HepG2 (cell line): ENCODE results near the gene ITPRIP. TPM values are rescaled to one million over a fixed set of nuclear protein-coding genes. Genes with fewer than 3 reads are reported as not detected.

ENCODE experiments used
- ATAC-seq: fragments of 200-7000 bp; cut with Tn5 transposase; 3 replicates; pipeline ENCODE4 v1.9.1; 2020; ENCODE audit warnings: mild to moderate bottlenecking, moderate library complexity
- BruUV-seq: library from RNA; stranded (reverse); fragments of 400-500 nt; replicated peaks from 2 replicates; lab custom pipeline; 2021; lab: Mats Ljungman, UMichigan
- CTCF ChIA-PET: fragments of 300-600 bp; formaldehyde crosslinking; extraction: SDS; loops from one replicate; lab custom pipeline; 2021; ENCODE audit warnings: low total read pairs, inconsistent platforms, low intra/inter-chr PET ratio; lab: Yijun Ruan, JAX
- POLR2A ChIA-PET: fragments of 350-600 bp; sonication (Branson Sonifier 250); formaldehyde crosslinking; loops from one replicate; lab custom pipeline; 2020; ENCODE audit warnings: antibody characterized with exemption, inconsistent platforms; lab: Yijun Ruan, JAX
- DNase-seq: peaks from one replicate; pipeline ENCODE4 v3.0.0-alpha.2; 2015; ENCODE audit warnings: low spot score
- FAIRE-seq: peaks from 3 replicates; lab custom pipeline; 2011; peaks lifted over from hg19 to GRCh38; lab: Jason Lieb, UNC
- H2AFZ ChIP-seq: one replicate; pipeline ENCODE4 v1.6.1; 2011; ENCODE audit warnings: low read length, inconsistent platforms
- H3K27ac ChIP-seq: fragments of 300-600 bp; 3 replicates; pipeline ENCODE4 v1.8.0; 2011; ENCODE audit warnings: mixed run types, mild to moderate bottlenecking, mixed read lengths, low read length, inconsistent platforms; ENCODE audit not compliant: insufficient read depth; ENCODE audit errors: extremely low read length
- H3K27me3 ChIP-seq, 2 experiments: fragments of 200-600 bp in 1 of 2; 2 replicates in 1 of 2; 3 replicates in 1 of 2; pipeline versions ENCODE4 v1.6.0 to v1.8.0; 2011; ENCODE audit warnings: low read length in 2 of 2, mild to moderate bottlenecking in 2 of 2, moderate library complexity in 2 of 2, inconsistent platforms in 1 of 2; ENCODE audit not compliant: insufficient read depth in 2 of 2, control insufficient read depth in 1 of 2
- H3K36me3 ChIP-seq, 2 experiments: fragments of 200-600 bp in 1 of 2; replicated peaks in 1 of 2; 2 replicates in 1 of 2; 3 replicates in 1 of 2; pipeline versions ENCODE4 v1.5.1 to v1.8.0; 2011; ENCODE audit warnings: low read length in 2 of 2, inconsistent platforms in 1 of 2; ENCODE audit not compliant: insufficient read depth in 2 of 2, control insufficient read depth in 1 of 2
- H3K4me1 ChIP-seq: 2 replicates; pipeline ENCODE4 v1.5.1; 2012; ENCODE audit warnings: low read length, inconsistent platforms; ENCODE audit not compliant: insufficient read depth
- H3K4me2 ChIP-seq: 2 replicates; pipeline ENCODE4 v1.6.0; 2011; ENCODE audit warnings: low read depth, low read length, inconsistent platforms
- H3K4me3 ChIP-seq, 3 experiments: fragments of 200-600 bp in 1 of 3; sonication (generic), shearing (Covaris generic) in 1 of 3; replicated peaks in 1 of 3; 2 replicates each; pipeline ENCODE4 v1.5.1; 2011 to 2016; ENCODE audit warnings: low read length in 3 of 3, inconsistent platforms in 2 of 3, low read depth in 2 of 3, mild to moderate bottlenecking in 2 of 3, control low read depth in 1 of 3, mixed read lengths in 1 of 3; ENCODE audit not compliant: insufficient read depth in 1 of 3
- H3K79me2 ChIP-seq: one replicate; pipeline ENCODE4 v1.6.1; 2011; ENCODE audit warnings: low read length, inconsistent platforms; ENCODE audit not compliant: insufficient read depth
- H3K9ac ChIP-seq: 2 replicates; pipeline ENCODE4 v1.6.0; 2011; ENCODE audit warnings: mild to moderate bottlenecking, low read depth, low read length, inconsistent platforms; ENCODE audit not compliant: insufficient read depth
- H3K9me3 ChIP-seq: 2 replicates; pipeline ENCODE4 v1.5.1; 2012; ENCODE audit warnings: mild to moderate bottlenecking, low read length
- H4K20me1 ChIP-seq: 2 replicates; pipeline ENCODE4 v1.6.0; 2011; ENCODE audit warnings: inconsistent platforms, mild to moderate bottlenecking, low read length, moderate library complexity; ENCODE audit not compliant: insufficient read depth
- ARID5B ChIP-seq: IDR thresholded peaks from 2 replicates; pipeline ENCODE4 v1.4.0; 2020; ENCODE audit warnings: mild to moderate bottlenecking, missing genetic modification reagents
- CCAR2 ChIP-seq: fragments of 200-400 bp; formaldehyde crosslinking; optimal IDR thresholded peaks from 2 replicates; pipeline ENCODE3; 2018; ENCODE audit warnings: low read depth, mild to moderate bottlenecking, low read length, moderate library complexity
- JARID2 ChIP-seq: sonication (generic); formaldehyde crosslinking; IDR thresholded peaks from 2 replicates; pipeline ENCODE4 v1.8.1; 2023; ENCODE audit warnings: missing genetic modification reagents, inconsistent platforms; ENCODE audit not compliant: insufficient replicate concordance
- MAFF ChIP-seq: IDR thresholded peaks from 2 replicates; pipeline ENCODE4 v1.6.1; 2011; ENCODE audit warnings: low read depth, low read length, improper control_type of control experiment
- MAFK ChIP-seq, 2 experiments: IDR thresholded peaks in 1 of 2; conservative IDR thresholded peaks in 1 of 2; 2 replicates each; pipeline ENCODE4 v1.6.1; 2011; ENCODE audit warnings: improper control_type of control experiment in 2 of 2, low read length in 2 of 2
- NR2F6 ChIP-seq, 2 experiments: IDR thresholded peaks; 2 replicates each; pipeline ENCODE4 v1.6.1; 2016; ENCODE audit warnings: antibody characterized with exemption in 1 of 2, mild to moderate bottlenecking in 1 of 2
- TAF15 ChIP-seq: fragments of 200-400 bp; formaldehyde crosslinking; IDR thresholded peaks from one replicate; pipeline ENCODE4 v1.6.1; 2018; ENCODE audit warnings: mild to moderate bottlenecking, low read depth, low read length; ENCODE audit not compliant: poor library complexity, severe bottlenecking
- TBP ChIP-seq: sonication (generic); formaldehyde crosslinking; IDR thresholded peaks from 2 replicates; pipeline ENCODE4 v1.5.0; 2020; ENCODE audit warnings: missing genetic modification reagents
- ZKSCAN5 ChIP-seq: sonication (generic); formaldehyde crosslinking; IDR thresholded peaks from 2 replicates; pipeline ENCODE4 v1.5.1; 2020; ENCODE audit warnings: mild to moderate bottlenecking, missing genetic modification reagents
- WGBS: methylation state at CpG from one replicate; pipeline ENCODE4 v1.1.6; 2017; ENCODE audit warnings: low lambda C conversion rate; 5-methylcytosine and 5-hydroxymethylcytosine counted together
- in situ Hi-C: cut with HindIII; loops from 2 replicates; pipeline ENCODE4 v1.10.0; 2017; ENCODE audit warnings: low pct_unique_long_range_greater_than_20kb; ENCODE audit not compliant: extremely low pct_ligation_motif_present
- intact Hi-C: fragments of 100-400 bp; cut with micrococcal nuclease; formaldehyde crosslinking; loops from one replicate; pipeline ENCODE4 v1.10.0; 2022; ENCODE audit not compliant: unreplicated experiment
- polyA plus RNA-seq, 8 experiments: library from polyadenylated mRNA; depleted of rRNA in 3 of 8; stranded (reverse) in 7 of 8; unstranded in 1 of 8; fragments of >200 nt; fragmentation: Illumina TruSeq in 4 of 8; extraction: Trizol in 4 of 8; gene quantifications; 2 replicates each; pipeline versions ENCODE4 v1.2.1 to v1.2.3, GENCODE V29; 2011 to 2016; ENCODE audit warnings: low read depth in 4 of 8, missing spikeins in 1 of 8, mixed read lengths in 1 of 8; ENCODE audit not compliant: insufficient read depth in 1 of 8
- total RNA-seq, 5 experiments: library from RNA; depleted of rRNA; stranded (reverse); fragments of >200 nt; fragmentation: Illumina TruSeq; extraction: Trizol; gene quantifications; 2 replicates each; pipeline ENCODE4 v1.2.3, GENCODE V29; 2016; ENCODE audit warnings: low read depth in 1 of 5
- TF ChIP-seq, protein P1 (sequence below): sonication (generic); formaldehyde crosslinking; IDR thresholded peaks from 2 replicates; pipeline ENCODE4 v1.8.0; 2022; ENCODE audit warnings: mild to moderate bottlenecking, missing genetic modification reagents; ENCODE audit not compliant: insufficient replicate concordance
- TF ChIP-seq, protein P2 (sequence below): sonication (generic); formaldehyde crosslinking; IDR thresholded peaks from 2 replicates; pipeline ENCODE4 v1.8.0; 2022; ENCODE audit warnings: missing genetic modification reagents, mild to moderate bottlenecking, moderate library complexity, borderline replicate concordance

The ITPRIP gene
- total and polyA plus RNA-seq, 2 of the 13 experiments (the other 11 are each of a cell fraction or from before 2014, with no cell fraction given), result 1.00 to 2.8 TPM

DNA sequence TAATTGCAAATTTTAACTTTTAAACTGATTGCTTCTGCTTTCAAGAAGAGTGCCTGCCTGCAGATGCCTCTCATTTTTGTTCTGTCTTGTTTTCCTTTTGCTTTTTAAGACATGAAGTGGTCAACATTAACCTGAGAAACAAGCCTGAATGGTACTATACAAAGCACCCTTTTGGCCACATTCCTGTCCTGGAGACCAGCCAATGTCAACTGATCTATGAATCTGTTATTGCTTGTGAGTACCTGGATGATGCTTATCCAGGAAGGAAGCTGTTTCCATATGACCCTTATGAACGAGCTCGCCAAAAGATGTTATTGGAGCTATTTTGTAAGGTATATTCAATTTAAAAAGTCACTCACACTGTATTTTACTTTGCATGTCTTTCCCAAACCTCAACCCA is 60.5 kb downstream of the ITPRIP start (continued):
- no peak for TF ChIP-seq ZKSCAN5
- TF ChIP-seq TAF15, result no peak
- TF ChIP-seq, protein P1, sequence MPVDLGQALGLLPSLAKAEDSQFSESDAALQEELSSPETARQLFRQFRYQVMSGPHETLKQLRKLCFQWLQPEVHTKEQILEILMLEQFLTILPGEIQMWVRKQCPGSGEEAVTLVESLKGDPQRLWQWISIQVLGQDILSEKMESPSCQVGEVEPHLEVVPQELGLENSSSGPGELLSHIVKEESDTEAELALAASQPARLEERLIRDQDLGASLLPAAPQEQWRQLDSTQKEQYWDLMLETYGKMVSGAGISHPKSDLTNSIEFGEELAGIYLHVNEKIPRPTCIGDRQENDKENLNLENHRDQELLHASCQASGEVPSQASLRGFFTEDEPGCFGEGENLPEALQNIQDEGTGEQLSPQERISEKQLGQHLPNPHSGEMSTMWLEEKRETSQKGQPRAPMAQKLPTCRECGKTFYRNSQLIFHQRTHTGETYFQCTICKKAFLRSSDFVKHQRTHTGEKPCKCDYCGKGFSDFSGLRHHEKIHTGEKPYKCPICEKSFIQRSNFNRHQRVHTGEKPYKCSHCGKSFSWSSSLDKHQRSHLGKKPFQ (CRISPR knock-in tag), result no peak
- no peak for TF ChIP-seq TBP (CRISPR knock-in tag)
- TF ChIP-seq JARID2 (CRISPR knock-in tag), result no peak
- peak; percentile 85 for TF ChIP-seq ARID5B (CRISPR knock-in tag)
- TF ChIP-seq CCAR2, result no peak

DNA sequence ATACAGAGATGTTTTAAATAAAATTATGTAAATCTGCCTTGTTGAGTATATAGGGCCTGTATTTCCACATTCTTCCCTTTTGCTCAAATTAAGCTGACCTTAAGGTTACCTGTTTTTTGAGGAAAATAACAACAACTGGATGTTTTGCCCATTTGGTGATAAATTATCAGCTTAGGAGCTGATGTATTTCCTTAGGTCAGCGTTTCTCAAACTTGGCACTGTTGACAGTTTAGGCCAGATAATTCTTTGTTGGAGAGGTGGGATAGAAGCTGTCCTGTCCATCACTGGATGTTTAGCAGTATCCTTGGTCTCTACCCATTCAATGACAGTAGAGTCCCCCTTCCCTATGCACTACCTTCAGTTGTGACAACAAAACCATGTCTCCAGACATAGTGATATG is 62.1 kb downstream of the ITPRIP start:
- H3K4me2 ChIP-seq, result no peak overlapping the region
- H2AFZ ChIP-seq, result no peak overlapping the region
- no peak for ATAC-seq
- no peak for TF ChIP-seq NR2F6 (IDR thresholded peaks at IDR 0.05)
- TF ChIP-seq NR2F6 (CRISPR knock-in tag; IDR thresholded peaks at IDR 0.05), result no peak
- TF ChIP-seq, protein P2, sequence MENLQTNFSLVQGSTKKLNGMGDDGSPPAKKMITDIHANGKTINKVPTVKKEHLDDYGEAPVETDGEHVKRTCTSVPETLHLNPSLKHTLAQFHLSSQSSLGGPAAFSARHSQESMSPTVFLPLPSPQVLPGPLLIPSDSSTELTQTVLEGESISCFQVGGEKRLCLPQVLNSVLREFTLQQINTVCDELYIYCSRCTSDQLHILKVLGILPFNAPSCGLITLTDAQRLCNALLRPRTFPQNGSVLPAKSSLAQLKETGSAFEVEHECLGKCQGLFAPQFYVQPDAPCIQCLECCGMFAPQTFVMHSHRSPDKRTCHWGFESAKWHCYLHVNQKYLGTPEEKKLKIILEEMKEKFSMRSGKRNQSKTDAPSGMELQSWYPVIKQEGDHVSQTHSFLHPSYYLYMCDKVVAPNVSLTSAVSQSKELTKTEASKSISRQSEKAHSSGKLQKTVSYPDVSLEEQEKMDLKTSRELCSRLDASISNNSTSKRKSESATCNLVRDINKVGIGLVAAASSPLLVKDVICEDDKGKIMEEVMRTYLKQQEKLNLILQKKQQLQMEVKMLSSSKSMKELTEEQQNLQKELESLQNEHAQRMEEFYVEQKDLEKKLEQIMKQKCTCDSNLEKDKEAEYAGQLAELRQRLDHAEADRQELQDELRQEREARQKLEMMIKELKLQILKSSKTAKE (CRISPR knock-in tag), result no peak
- peak; percentile 90 for TF ChIP-seq MAFF
- TF ChIP-seq MAFK (conservative IDR thresholded peaks at IDR 0.05 in 1 of 2, IDR thresholded peaks at IDR 0.05 in 1 of 2; ENCODE audit: low read length in 2 of 2), result peak; percentile 84 to 94
- H4K20me1 ChIP-seq, result no peaks in the 10 kb centered on the region
- no peaks in the 10 kb centered on the region for H3K36me3 ChIP-seq
- peaks cover 77% of the 10 kb centered on the region for H3K4me1 ChIP-seq
- POLR2A ChIA-PET, result interaction anchor here (4.1 to 4.6 kb wide), 2 partner anchors 11 to 21 kb away, joined by 23 to 51 read pairs; partner anchors contain the start of gene GSTO1
- H3K9ac ChIP-seq, result no peak overlapping the region
- no peaks in the 10 kb centered on the region for H3K79me2 ChIP-seq
- H3K9me3 ChIP-seq, result no peaks in the 10 kb centered on the region
- in situ Hi-C loops, result no loop called here
- intact Hi-C loops, result no loop called here
- CTCF ChIA-PET, result interaction anchor here (2.8 kb wide), 1 partner anchor 16 kb away, joined by 27 read pairs; no protein-coding TSS in a partner anchor
- H3K27ac ChIP-seq, result no peak overlapping the region
- no TSS peak for BruUV-seq
- no peaks in the 10 kb centered on the region for H3K27me3 ChIP-seq
- H3K4me3 ChIP-seq, result no peak overlapping the region
- FAIRE-seq, result no peak
- 89% methylated on average over 1 of the region's 1 CpG for WGBS
- DNase-seq, result no peak
